GM06990 (cell line): ENCODE results near the gene LRMDA.

Source experiments
- DNase-seq: peaks from one replicate; pipeline ENCODE4 v3.0.0-alpha.2; 2011; ENCODE audit not compliant: insufficient read length; ENCODE audit errors: extremely low read depth
- H3K27me3 ChIP-seq: replicated peaks from 2 replicates; pipeline ENCODE4 v1.6.0; 2011; ENCODE audit warnings: low read length; ENCODE audit not compliant: control insufficient read depth, insufficient read depth
- H3K36me3 ChIP-seq: 2 replicates; pipeline ENCODE4 v1.5.1; 2011; ENCODE audit warnings: low read length; ENCODE audit not compliant: control insufficient read depth, insufficient read depth
- H3K4me3 ChIP-seq: replicated peaks from 2 replicates; pipeline ENCODE4 v1.5.1; 2011; ENCODE audit warnings: low read depth, mild to moderate bottlenecking, control low read depth, low read length
- CTCF ChIP-seq: IDR thresholded peaks from 2 replicates; pipeline ENCODE4 v1.5.1; 2011; ENCODE audit warnings: low read length, control low read depth, mild to moderate bottlenecking, inconsistent platforms; ENCODE audit not compliant: insufficient read depth, poor library complexity, severe bottlenecking

Gene LRMDA

GRCh38 chr10:76492678-76493472 is 1061.5 kb downstream of the LRMDA start:
- no peak for TF ChIP-seq CTCF
- DNase-seq: no peak
- Histone ChIP-seq H3K27me3 (no peaks in the 10 kb centered on the region), H3K36me3 (no peaks in the 10 kb centered on the region), H3K4me3 (no peak overlapping the region)

GRCh38 chr10:76497666-76498065 is 1066.2 kb downstream of the LRMDA start:
- Histone ChIP-seq H3K4me3 (no peak overlapping the region), H3K36me3 (no peaks in the 10 kb centered on the region), H3K27me3 (no peaks in the 10 kb centered on the region)
- DNase-seq: no peak
- TF ChIP-seq CTCF: no peak

GRCh38 chr10:76504823-76505222 is 1073.4 kb downstream of the LRMDA start:
- no peak for TF ChIP-seq CTCF
- Histone ChIP-seq H3K36me3 (no peaks in the 10 kb centered on the region), H3K27me3 (no peaks in the 10 kb centered on the region), H3K4me3 (no peak overlapping the region)
- DNase-seq: no peak

GRCh38 chr10:76509446-76509845 is 1078.0 kb downstream of the LRMDA start:
- no peak for TF ChIP-seq CTCF

GRCh38 chr10:76514321-76514720 is 1082.9 kb downstream of the LRMDA start:
- Histone ChIP-seq H3K36me3 (no peaks in the 10 kb centered on the region), H3K27me3 (no peaks in the 10 kb centered on the region), H3K4me3 (no peak overlapping the region)
- no peak for DNase-seq
- no peak for TF ChIP-seq CTCF

More at GRCh38 chr10:76509446-76509845, 1078.0 kb downstream of the LRMDA start:
- H3K4me3 ChIP-seq: no peak overlapping the region
- DNase-seq: no peak
- H3K27me3 ChIP-seq: no peaks in the 10 kb centered on the region
- no peaks in the 10 kb centered on the region for H3K36me3 ChIP-seq

- no peak for DNase-seq
- TF ChIP-seq CTCF: no peak
- H3K36me3 ChIP-seq: no peaks in the 10 kb centered on the region
- H3K4me3 ChIP-seq: no peak overlapping the region
- no peaks in the 10 kb centered on the region for H3K27me3 ChIP-seq
These were observed 1083.4 kb downstream of the LRMDA start for GRCh38 chr10:76514869-76515268.
